Astrocyte of the spinal cord (primary cell): Measurements from ENCODE around the gene ATXN1.

Experiments
- DNase-seq: peaks from one replicate; pipeline ENCODE4 v3.0.0; 2011; ENCODE audit warnings: low read depth, low spot score
- H3K4me3 ChIP-seq: 2 replicates; pipeline ENCODE4 v1.5.1; 2011; ENCODE audit warnings: low read depth, mild to moderate bottlenecking, low read length, moderate library complexity
- in situ Hi-C: cut with HindIII; loops from 2 replicates; pipeline ENCODE4 v1.10.0; 2017; ENCODE audit warnings: low sequenced_read_pairs
- TF ChIP-seq, protein P1 (sequence below): IDR thresholded peaks from 2 replicates; pipeline ENCODE4 v1.5.1; 2012; ENCODE audit warnings: low read depth, mild to moderate bottlenecking, low read length, inconsistent platforms

Gene ATXN1

DNA sequence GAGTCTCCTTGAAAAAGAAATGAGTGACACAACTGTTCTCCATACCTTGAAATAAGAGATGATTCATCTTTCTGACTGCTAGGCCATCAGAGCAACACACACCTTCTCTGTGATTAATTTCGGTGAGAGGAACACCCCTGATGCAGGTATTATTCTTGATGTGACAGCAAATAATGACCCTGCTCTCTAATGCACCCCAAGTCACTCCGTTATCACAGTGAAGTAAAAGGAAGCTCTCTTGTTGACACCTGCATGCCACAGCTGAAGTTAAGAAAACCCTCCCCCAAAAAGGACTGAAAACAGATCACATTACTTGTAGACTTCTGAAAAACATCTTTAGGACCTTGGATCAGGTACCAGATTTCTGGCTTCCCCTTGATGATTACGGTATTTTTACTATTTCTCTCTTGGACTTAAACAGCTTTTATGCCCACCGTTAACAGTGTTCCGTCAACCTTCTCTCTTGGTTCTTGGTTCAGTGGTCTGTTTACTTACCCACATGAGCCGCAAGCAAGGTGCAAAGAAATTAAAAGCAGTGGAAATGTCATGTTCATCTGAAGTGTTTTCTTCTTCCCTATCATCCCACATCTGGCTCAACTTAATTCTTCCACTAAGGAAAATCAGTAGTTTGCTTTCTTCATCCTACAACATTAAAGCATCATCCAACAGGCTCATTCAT is 273.1 kb downstream of the ATXN1 start:
- in situ Hi-C loops: no loop called here
- TF ChIP-seq, protein P1, sequence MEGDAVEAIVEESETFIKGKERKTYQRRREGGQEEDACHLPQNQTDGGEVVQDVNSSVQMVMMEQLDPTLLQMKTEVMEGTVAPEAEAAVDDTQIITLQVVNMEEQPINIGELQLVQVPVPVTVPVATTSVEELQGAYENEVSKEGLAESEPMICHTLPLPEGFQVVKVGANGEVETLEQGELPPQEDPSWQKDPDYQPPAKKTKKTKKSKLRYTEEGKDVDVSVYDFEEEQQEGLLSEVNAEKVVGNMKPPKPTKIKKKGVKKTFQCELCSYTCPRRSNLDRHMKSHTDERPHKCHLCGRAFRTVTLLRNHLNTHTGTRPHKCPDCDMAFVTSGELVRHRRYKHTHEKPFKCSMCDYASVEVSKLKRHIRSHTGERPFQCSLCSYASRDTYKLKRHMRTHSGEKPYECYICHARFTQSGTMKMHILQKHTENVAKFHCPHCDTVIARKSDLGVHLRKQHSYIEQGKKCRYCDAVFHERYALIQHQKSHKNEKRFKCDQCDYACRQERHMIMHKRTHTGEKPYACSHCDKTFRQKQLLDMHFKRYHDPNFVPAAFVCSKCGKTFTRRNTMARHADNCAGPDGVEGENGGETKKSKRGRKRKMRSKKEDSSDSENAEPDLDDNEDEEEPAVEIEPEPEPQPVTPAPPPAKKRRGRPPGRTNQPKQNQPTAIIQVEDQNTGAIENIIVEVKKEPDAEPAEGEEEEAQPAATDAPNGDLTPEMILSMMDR: no peak
- H3K4me3 ChIP-seq: no peak overlapping the region
- no peak for DNase-seq

- no peak for DNase-seq
- in situ Hi-C loops: no loop called here
- TF ChIP-seq, protein P1: no peak
- no peak overlapping the region for H3K4me3 ChIP-seq
Measured at GRCh38 chr6:16486661-16487060, 274.6 kb downstream of the ATXN1 start.

- TF ChIP-seq, protein P1: no peak
- in situ Hi-C loops: no loop called here
- H3K4me3 ChIP-seq: no peak overlapping the region
- no peak for DNase-seq
Measured at GRCh38 chr6:16483315-16483875, 277.9 kb downstream of the ATXN1 start.

- in situ Hi-C loops: no loop called here
- TF ChIP-seq, protein P1: no peak
- H3K4me3 ChIP-seq: no peak overlapping the region
- DNase-seq: no peak
Measured at GRCh38 chr6:16482702-16483314, 278.5 kb downstream of the ATXN1 start.

DNA sequence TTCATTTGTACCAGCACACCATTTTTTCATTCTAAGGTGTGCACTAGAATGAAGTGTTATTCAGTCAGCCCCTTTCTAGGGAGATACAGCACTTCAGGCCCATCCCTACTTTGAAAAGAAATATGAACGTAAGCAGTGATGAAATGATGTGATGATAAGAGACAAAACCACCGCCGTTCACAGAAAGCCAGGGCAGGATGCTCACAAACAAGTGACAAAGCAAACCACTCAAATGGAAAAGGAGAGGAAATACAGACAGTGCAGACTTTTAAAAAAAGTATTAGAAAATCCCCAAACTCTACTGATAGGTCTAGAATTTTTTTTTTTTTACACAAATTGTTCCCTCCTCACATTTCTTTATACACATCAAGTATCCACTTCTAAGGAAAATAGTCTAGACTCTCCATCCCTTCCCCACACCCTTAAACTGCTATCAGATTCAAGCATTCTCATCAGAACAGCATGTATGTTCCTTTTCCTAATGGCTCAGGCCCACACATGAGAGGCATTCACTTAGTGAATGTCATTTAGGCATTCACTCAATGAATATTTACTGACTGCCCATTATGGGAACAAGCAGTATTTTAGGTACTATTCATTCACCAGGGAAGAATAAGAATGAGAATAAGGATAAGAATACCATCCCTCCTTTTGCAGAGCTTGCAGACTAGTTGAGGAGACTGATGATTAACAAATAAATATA is 279.4 kb downstream of the ATXN1 start:
- no peak overlapping the region for H3K4me3 ChIP-seq
- TF ChIP-seq, protein P1: no peak

GRCh38 chr6:16480763-16481560 is 280.3 kb downstream of the ATXN1 start:
- in situ Hi-C loops: no loop called here

More for the DNA sequence above, 279.4 kb downstream of the ATXN1 start:
- in situ Hi-C loops: no loop called here
- DNase-seq: no peak

More at GRCh38 chr6:16480763-16481560, 280.3 kb downstream of the ATXN1 start:
- TF ChIP-seq, protein P1: no peak
- no peak for DNase-seq
- no peak overlapping the region for H3K4me3 ChIP-seq
